Measurements from ENCODE around the gene AAMP. TPM values are rescaled to one million over a fixed set of nuclear protein-coding genes. Genes with fewer than 3 reads are reported as not detected.

AAMP gene
- total RNA-seq, 4 donors from 2014 or later = 94.9 to 186 (median 123) TPM

DNA sequence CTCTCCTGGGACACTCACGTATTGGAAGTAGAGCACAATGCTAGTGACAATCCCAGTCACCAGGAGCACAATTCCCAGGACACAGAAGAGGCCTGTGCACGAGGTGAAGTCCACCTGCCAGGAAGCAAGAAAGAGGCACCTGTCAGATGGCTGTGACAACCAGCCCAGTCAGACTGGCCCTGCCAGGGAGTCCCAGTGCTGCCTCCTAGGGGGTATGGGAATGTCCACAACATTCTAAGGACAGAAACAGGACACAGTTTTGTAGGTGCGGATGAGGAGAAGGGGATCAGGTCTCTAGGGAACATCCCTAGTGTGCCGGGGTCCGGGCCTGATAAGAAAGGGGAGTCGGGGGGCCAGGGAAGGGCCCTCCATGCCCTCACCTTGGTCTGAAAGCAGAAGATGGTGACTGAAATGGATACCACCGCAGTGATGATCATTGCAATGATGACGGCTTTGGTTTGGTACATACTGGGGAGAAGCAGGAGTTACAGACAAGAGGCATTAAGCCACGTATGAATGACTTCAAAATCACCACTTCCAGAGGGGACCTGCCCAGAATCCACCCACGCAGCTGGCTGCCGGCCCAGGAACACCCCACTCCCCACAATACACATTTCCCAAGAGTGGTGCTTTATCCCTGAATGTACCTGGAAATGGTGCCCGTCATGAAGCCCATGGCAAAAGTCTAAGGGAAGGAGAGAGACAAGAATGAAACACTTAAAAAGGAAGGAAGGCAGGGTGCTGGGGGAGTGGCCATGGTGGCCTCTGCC, 7.2 kb upstream of the AAMP start:
- no peak for TF ChIP-seq CTCF (IDR thresholded peaks at IDR 0.05; ENCODE audit: low read depth)

GRCh38 chr2:218275371-218276072, 5.6 kb upstream of the AAMP start:
- TF ChIP-seq CTCF (IDR thresholded peaks at IDR 0.05; ENCODE audit: low read depth) = no peak

DNA sequence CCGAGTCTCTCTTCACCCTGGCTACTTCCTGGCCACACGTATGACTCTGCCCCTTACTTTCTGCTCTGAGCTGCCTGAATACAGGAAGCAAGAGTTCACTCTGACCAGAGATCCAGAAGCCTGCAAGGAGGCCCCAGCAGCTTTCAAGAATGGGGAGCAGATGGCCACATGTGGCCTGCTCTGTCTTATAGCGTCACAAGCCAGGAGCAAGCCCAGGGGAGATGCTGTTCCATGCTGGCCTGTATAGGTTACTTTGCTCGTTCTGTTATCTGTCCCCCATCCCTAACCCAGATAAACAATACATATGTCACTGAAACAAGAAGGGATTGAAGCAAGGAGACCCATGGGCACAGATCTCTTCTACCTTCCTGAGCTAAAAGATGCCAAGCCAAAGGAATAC, 4.6 kb upstream of the AAMP start:
- TF ChIP-seq CTCF (IDR thresholded peaks at IDR 0.05; ENCODE audit: low read depth) = no peak

DNA sequence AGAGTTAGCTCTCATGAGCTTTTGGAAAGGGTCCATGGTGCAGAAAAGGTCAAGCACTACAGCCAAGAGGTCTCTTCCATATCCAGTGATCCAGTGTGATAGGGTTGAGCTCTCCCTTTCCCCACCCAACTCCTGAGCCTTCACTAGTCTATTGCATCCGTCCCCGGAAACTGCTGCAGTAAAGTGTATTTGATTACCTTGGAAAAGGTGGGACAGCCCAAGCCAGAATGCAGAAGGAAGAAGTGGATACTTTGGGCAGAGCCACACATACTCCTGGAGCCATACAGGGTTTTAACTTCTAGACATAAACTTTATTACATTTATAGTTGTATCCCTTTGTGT, 3.9 kb upstream of the AAMP start:
- no peak for TF ChIP-seq CTCF (IDR thresholded peaks at IDR 0.05; ENCODE audit: low read depth)

DNA sequence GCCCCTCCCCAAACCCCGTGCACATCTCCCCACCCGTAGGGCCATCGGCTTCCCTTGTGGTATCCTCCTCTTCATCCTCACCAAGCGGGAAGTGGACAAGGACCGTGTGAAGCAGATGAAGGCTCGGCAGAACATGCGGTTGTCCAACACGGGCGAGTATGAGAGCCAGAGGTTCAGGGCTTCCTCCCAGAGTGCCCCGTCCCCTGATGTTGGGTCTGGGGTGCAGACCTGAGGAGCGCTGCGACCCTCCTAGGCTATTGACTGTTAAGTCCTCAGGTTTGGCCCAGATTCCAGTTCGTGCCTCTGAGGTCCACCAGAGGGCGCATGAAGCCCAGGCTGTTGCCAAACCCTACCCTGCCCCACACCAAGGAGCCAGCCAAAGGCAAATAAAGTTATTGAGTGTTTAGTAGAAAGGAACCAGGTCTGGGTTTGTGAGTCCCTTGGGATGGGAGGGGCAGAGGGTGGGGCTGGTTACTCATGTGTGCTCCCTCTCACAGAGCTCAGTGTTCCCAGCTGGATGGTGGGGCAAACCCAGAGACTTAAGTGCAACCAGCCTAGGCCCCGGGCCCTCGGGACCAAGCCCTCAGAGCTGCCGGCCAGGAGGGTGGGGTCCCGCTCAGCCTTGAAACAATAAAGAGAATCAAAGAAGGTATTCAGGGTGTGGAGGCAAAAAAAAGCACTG, 2.7 kb upstream of the AAMP start:
- TF ChIP-seq CTCF (IDR thresholded peaks at IDR 0.05; ENCODE audit: low read depth) = no peak

DNA sequence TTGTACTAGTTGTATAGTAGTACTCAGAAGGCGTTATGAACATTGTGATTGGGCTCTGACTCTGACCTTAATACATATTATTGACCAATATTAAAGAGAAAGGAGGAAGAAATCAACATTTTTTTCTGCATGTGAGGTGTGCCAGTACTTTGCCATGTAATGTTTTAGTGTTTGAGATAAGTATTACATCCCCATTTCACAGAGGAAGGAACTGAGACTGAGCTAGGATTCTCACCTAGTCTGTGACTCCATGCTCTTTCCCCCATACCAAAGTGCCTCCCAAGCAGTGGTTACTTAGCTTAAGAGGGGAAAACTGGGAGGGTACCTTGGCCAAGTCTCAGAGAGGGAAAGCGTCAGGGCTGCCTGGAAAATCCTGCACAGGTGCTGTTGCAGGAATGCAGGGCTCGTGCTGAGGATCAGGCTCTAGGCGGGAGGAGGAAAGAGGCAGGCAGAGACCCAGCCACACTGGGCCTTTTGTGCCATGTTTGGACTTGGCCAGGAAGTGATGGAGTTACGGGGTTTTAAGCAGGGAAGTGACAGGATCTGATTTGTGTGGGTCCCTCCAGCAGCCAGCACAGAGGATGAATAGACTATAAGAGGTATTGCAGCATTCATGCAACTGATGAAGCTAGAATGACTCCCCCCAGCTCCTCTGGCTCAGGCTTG, 2.1 kb upstream of the AAMP start:
- TF ChIP-seq CTCF (IDR thresholded peaks at IDR 0.05; ENCODE audit: low read depth) = no peak

GRCh38 chr2:218271487-218271797, 1.5 kb upstream of the AAMP start:
- no peak for TF ChIP-seq CTCF (IDR thresholded peaks at IDR 0.05; ENCODE audit: low read depth)

Measured in subcutaneous adipose tissue (tissue), 4 donors.